SK-N-MC (cell line): Measurements from ENCODE around the gene TMEM163.

Experiments
- EZH2 ChIP-seq: fragments of 200-600 bp; sonication (generic); IDR thresholded peaks from one replicate; pipeline ENCODE4 v1.6.1; 2017; ENCODE audit warnings: antibody characterized with exemption
- FOXP2 ChIP-seq: optimal IDR thresholded peaks from 2 replicates; pipeline ENCODE3; 2011; ENCODE audit warnings: mild to moderate bottlenecking, moderate library complexity; ENCODE audit not compliant: insufficient read depth; ENCODE audit errors: extremely low read length, control extremely low read depth
- POLR2AphosphoS5 ChIP-seq: IDR thresholded peaks from 2 replicates; pipeline ENCODE4 v1.6.1; 2012; ENCODE audit warnings: mild to moderate bottlenecking, low read depth, low read length, borderline replicate concordance

- no peak for TF ChIP-seq POLR2AphosphoS5
- TF ChIP-seq FOXP2 = no peak
- TF ChIP-seq EZH2 = no peak
Observed at GRCh38 chr2:134457765-134458472, 260.9 kb downstream of the TMEM163 start.
